ENCODE measurements around the gene FUT9.

Gene FUT9

GRCh38 chr6:96074006-96074405, 58.2 kb downstream of the FUT9 start:
- no peak for DNase-seq

- DNase-seq: no peak
Observed at GRCh38 chr6:96075826-96076225, 60.1 kb downstream of the FUT9 start.

- no peak for DNase-seq
Observed at GRCh38 chr6:96086745-96087144, 71.0 kb downstream of the FUT9 start.

- DNase-seq: no peak
Observed at GRCh38 chr6:96089173-96089572, 73.4 kb downstream of the FUT9 start.

GRCh38 chr6:96094077-96094476, 78.3 kb downstream of the FUT9 start:
- no peak for DNase-seq

- DNase-seq: no peak
Observed at GRCh38 chr6:96099069-96099468, 83.3 kb downstream of the FUT9 start.

GRCh38 chr6:96101564-96101963, 85.8 kb downstream of the FUT9 start:
- no peak for DNase-seq

- DNase-seq: no peak
Observed at GRCh38 chr6:96104910-96105309, 89.1 kb downstream of the FUT9 start.

- no peak for DNase-seq
Observed at GRCh38 chr6:96110878-96111277, 95.1 kb downstream of the FUT9 start.

- no peak for DNase-seq
Observed at GRCh38 chr6:96116674-96117073, 100.9 kb downstream of the FUT9 start.

GRCh38 chr6:96124778-96125177, 109.0 kb downstream of the FUT9 start:
- DNase-seq: no peak

GRCh38 chr6:96138406-96138805, 122.6 kb downstream of the FUT9 start:
- DNase-seq: no peak

GRCh38 chr6:96142142-96142541, 126.4 kb downstream of the FUT9 start:
- DNase-seq: no peak

- DNase-seq: no peak
Observed at GRCh38 chr6:96150431-96150830, 134.7 kb downstream of the FUT9 start.

GRCh38 chr6:96151707-96152106, 135.9 kb downstream of the FUT9 start:
- DNase-seq: no peak

GRCh38 chr6:96152114-96152708, 136.4 kb downstream of the FUT9 start:
- no peak for DNase-seq

- no peak for DNase-seq
Observed at GRCh38 chr6:96153775-96154174, 138.0 kb downstream of the FUT9 start.

- DNase-seq: peak; percentile 1
Observed at GRCh38 chr6:96156425-96156824, 140.7 kb downstream of the FUT9 start.

- no peak for DNase-seq
Observed at GRCh38 chr6:96157018-96157565, 141.3 kb downstream of the FUT9 start.

- no peak for DNase-seq
Observed at GRCh38 chr6:96162711-96163120, 146.9 kb downstream of the FUT9 start.

GRCh38 chr6:96164802-96165201, 149.0 kb downstream of the FUT9 start:
- DNase-seq: no peak

- DNase-seq: no peak
Observed at GRCh38 chr6:96171112-96171511, 155.3 kb downstream of the FUT9 start.

- DNase-seq: no peak
Observed at GRCh38 chr6:96184798-96185197, 169.0 kb downstream of the FUT9 start.

- no peak for DNase-seq
Observed at GRCh38 chr6:96186094-96186493, 170.3 kb downstream of the FUT9 start.

- peak; percentile 0 for DNase-seq
Observed at GRCh38 chr6:96186516-96187195, 170.9 kb downstream of the FUT9 start.
